GM18861 (cell line): ENCODE data around the gene CPLANE1.
"Not testable (repeated sequence)": the region's sequence is repeated elsewhere in the genome, so short reads cannot be mapped to it uniquely, and the experiment has no call there.

Experiments
- ATAC-seq: cut with Tn5 transposase; IDR thresholded peaks from one replicate; pipeline ENCODE4 v1.9.1; 2021; ENCODE audit not compliant: unreplicated experiment

Gene CPLANE1

DNA sequence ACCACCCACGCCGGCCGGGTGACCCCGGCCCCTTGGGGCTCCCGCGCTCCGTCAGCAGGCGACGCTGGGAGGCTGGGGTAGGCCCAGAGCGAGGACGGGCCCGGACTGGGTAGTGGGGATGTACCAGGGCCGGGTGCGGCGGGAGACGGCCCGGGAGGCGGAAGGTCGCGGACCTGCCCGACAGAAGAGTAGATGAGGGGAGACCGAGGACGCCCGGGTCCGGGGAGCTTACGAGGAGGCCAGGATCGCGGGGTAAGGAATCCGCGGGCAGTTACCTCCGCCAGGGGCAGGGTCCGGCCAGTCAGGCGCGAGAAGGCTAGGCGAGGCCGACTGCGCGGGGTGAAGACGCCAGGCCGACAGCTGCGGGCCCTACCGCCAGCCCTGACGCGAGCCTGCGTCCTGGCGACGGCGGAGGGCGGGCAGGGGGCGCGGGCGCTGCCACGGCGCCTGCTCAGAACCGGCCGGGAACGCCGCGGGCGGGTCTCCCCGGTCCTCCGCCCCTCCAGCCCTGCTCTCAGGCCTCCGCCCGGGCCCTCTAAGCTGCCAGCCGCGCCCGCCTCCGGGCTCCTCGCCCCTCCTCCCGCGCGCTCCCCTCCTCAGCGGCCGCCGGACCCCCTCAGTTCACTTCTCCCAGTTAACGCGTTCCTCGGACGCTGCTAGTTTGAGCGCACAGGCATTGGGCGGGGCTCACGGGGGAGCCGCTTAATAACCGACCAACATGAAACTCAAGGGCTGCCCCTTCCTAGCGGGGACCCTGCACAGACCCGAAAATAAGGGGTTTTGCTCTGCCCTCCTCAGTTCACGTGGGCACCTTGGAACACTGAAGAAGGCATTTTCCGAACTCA lies at the start of gene CPLANE1:
TSS of gene CPLANE1 (minus strand) at position 407 of the 845 bp plus-strand sequence. CDS start 1,678 bp downstream, outside the sequence.
- peak; percentile 81 for ATAC-seq

- ATAC-seq: not testable (repeated sequence)
These were observed 47.1 kb upstream of the CPLANE1 start for GRCh38 chr5:37296313-37296712.

- ATAC-seq: no peak
These were observed 34.1 kb upstream of the CPLANE1 start for GRCh38 chr5:37283214-37283820.

GRCh38 chr5:37275511-37275910 lies 26.3 kb upstream of the CPLANE1 start:
- ATAC-seq: no peak

GRCh38 chr5:37272511-37272910 lies 23.3 kb upstream of the CPLANE1 start:
- no peak for ATAC-seq

DNA sequence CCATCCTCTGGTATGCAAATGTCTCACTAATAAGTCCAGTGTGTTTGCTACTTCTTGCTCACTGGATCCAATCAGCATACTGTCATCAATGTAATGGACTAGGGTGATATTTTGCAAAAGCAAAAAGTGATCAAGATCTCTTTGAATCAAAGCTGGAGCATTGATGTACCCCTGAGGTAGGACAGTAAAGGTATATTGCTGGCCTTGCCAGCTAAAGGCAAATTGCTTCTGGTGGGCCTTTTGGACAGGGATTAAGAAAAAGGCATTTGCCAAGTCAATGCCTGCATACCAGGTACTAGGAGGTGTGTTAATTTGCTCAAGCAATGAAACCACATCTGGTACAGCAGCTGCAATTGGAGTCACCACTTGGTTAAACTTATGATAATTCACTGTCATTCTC lies 18.9 kb upstream of the CPLANE1 start:
- ATAC-seq: not testable (repeated sequence)

GRCh38 chr5:37255774-37256358 lies 6.7 kb upstream of the CPLANE1 start:
- ATAC-seq: no peak

GRCh38 chr5:37254581-37254980 lies 5.4 kb upstream of the CPLANE1 start:
- no peak for ATAC-seq

DNA sequence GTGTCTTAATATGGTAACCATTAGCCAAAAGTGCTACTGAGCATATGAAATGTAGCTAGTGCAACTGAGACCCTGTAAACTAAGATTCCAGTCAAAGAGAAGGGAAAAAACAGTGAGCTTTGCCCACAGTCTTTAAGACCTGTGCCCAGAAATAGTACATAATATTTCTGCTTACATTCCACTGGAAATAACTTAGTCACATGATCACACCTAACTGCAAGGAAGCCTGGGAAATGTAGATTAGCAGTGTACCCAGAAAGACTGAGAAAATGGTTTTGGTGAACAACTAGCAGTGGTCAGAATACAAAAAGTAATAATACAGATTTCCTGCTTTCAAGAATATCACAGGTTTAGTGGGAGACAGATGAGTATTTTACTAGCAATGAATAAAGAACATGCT lies 2.5 kb upstream of the CPLANE1 start:
- no peak for ATAC-seq

DNA sequence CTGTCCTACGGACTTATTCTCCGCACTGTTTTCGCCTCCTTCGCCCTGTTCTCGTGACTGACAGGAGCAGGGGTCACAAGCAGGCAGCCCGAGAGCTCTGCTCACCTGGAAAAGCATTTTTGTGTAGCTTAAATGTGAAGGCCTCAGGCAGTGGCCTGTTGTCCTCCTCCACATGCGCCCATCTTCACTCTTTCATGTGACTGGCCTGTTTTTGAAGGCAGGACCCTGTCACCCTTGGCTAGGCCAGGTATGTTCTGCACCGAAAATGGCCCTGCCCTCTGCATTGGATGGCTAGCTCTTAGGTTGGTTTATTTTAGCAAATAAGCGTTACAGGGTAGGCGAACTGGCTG lies 614 bp upstream of the CPLANE1 start:
- ATAC-seq: no peak

- ATAC-seq: no peak
These were observed 681 bp downstream of the CPLANE1 start for GRCh38 chr5:37248421-37248969.

DNA sequence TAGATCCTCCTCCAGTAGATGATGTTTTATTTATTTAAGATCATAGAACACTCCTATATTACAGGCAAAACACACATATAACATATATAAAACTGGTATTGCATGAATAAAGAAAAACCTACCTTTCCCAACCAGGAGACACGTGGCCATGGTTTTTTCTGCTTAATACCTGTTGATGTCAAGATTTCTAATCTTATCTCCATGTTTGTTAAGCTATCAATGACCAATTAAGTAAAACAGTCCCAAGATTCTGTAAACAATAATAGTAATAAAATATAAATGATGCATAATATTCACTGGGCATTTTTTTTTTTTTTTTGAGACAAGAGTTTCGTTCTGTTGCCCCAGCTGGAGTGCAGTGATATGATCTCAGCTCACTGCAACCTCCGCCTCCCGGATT lies 1.7 kb downstream of the CPLANE1 start:
- ATAC-seq: no peak

GRCh38 chr5:37247036-37247435 lies 2.1 kb downstream of the CPLANE1 start:
- ATAC-seq: no peak

- no peak for ATAC-seq
These were observed 14.9 kb downstream of the CPLANE1 start for GRCh38 chr5:37234288-37234687.

DNA sequence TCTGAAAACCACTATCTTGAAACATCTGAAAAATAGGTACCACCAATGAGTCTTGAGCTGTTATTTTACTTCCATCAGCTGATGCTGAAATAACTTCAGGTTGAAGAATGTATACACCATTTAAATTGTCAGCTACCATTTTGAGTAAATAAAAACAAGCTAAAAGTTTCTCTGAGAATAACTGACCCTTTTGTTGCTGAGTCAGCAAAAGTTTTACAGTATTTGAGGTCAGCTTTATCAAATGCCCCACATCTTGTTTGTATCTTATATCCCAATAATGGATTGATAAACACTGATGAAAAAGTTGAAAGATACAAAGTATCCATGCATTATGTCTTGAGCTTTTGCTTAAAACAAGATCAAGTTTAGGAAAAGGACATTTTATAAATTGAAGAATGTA lies 22.8 kb downstream of the CPLANE1 start:
- no peak for ATAC-seq

DNA sequence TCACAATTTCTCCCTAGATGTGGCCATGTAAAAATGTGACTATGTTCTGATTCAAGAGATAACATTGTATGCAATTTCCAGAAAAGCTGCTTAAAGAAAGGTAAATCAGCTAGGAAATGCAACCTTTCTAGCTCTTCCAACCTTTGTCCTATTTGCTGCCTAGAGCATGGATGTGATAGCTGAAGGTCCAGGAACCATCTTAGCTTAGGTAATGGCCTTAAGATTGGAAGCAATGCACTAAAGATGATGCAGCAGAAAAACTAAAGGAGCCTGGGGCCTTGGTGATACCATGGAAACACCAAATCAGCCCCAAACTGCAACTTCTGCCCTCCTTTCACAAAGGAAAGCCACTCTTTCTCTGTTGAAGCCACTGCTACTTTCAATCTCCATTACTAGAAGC lies 27.0 kb downstream of the CPLANE1 start:
- no peak for ATAC-seq

DNA sequence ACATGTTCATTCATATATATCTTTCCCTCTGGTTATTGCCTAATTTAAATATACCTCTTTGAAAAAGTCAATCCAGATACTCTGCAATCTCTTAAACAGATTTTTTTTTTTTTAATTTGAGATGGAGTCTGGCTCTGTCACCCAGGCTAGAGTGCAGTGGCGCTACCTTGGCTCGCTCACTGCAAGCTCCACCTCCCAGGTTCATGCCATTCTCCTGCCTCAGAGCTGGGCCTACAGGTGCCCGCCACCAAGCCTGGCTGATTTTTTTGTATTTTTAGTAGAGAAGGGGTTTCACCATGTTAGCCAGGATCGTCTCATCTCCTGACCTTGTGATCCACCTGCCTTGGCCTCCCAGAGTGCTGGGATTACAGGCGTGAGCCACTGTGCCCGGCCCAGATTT lies 28.8 kb downstream of the CPLANE1 start:
- not testable (repeated sequence) for ATAC-seq

DNA sequence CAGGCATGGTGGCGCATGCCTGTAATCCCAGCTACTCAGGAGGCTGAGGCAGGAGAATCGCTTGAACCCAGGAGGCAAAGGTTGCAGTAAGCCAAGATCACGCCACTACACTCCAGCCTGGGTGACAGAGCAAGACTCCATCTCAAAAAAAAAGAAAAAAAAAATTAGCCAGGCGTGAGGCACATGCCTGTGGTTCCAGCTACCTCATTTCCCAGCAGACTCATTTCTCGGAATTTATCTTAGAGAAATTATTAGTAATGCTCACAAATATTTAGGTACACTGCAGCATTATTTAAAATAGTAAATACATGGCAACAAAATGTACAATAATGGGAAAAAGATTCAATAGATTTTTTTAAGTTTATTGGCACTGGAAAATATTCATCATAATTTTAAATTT lies 29.8 kb downstream of the CPLANE1 start:
- ATAC-seq: not testable (repeated sequence)

DNA sequence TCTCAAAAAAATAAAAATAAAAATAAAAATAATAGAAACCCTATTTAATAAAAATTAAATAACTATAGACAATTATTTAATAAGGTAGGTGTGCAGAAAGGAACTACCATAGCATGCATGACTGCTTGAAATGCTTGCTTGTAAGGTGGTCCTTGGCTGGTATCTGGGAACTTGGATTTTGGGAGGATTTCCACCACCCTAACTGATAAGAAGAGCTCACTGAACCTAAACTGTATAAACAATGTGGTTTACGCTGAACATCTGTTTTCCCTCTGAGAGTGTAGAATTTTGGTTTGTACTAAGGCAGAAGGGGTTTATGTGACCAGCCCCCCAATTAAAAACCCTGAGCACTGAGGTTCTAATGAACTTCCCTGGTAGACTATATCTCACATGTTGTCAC lies 31.2 kb downstream of the CPLANE1 start:
- no peak for ATAC-seq

- ATAC-seq: peak; percentile 40
These were observed 34.6 kb downstream of the CPLANE1 start for GRCh38 chr5:37214550-37214949.

DNA sequence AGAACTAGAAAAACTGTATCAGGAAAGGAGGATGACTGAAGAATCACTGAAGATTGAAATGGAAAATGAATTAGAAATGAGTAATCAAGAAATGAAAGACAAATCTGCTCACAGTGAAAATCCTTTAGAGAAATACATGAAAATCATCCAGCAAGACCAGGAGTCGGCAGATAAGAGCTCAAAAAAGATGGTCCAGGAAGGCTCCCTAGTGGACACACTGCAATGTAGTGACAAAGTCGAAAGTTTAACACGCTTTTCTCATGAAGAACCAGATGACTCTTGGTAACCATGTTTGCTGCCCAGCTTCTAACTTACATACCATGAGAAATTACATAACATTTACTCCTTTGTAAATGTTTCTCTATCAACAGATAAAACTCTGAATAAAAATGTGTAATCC lies 37.1 kb downstream of the CPLANE1 start:
- ATAC-seq: no peak

DNA sequence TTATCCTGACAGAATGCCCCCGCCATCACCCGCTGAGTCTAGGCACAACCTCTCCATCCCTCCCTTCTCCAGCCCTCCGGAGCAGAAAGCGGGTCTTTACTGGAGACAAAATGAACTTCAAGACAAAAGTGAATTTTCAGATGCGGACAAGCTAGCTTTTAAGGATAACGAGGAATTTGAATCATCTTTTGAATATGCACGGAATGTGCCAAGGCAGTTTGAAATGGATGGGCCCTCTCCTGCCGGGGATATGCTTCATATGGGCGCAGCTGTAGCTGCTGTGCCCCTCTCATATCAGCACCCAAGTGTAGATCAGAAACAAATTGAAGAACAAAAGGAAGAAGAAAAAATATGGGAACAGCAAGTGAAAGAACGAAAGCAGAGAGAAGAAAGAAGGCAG lies 37.5 kb downstream of the CPLANE1 start:
- ATAC-seq: no peak
